Measurements from ENCODE around the gene NBPF12.
"Not testable (repeated sequence)": the region's sequence is repeated elsewhere in the genome, so short reads cannot be mapped to it uniquely, and the experiment has no call there.

Gene NBPF12

GRCh38 chr1:146987502-146987901, 49.4 kb downstream of the NBPF12 start:
- H3K4me3 ChIP-seq (ENCODE audit: extremely low read depth, insufficient read depth, low read length, poor library complexity, severe bottlenecking); H3K36me3 ChIP-seq (ENCODE audit: control insufficient read depth, insufficient read depth, low read length): not testable (repeated sequence)
- no CpG with 5 or more reads among the region's 2 CpGs for WGBS, 2 experiments (ENCODE audit: insufficient coverage in 2 of 2)

GRCh38 chr1:146989455-146989854, 51.3 kb downstream of the NBPF12 start:
- not testable (repeated sequence) for H3K27ac ChIP-seq (ENCODE audit: low read depth, low read length, severe bottlenecking); H3K4me3 ChIP-seq (ENCODE audit: extremely low read depth, insufficient read depth, low read length, poor library complexity, severe bottlenecking); H3K36me3 ChIP-seq (ENCODE audit: control insufficient read depth, insufficient read depth, low read length); H3K4me1 ChIP-seq (ENCODE audit: control insufficient read depth, insufficient read depth, low read length, poor library complexity, severe bottlenecking); H3K9me3 ChIP-seq (ENCODE audit: control insufficient read depth, low read length)
- 80 to 100% methylated on average over 1 of the region's 3 CpGs for WGBS, 2 experiments (ENCODE audit: insufficient coverage in 2 of 2)

More at GRCh38 chr1:146987502-146987901, 49.4 kb downstream of the NBPF12 start:
- not testable (repeated sequence) for H3K27ac ChIP-seq (ENCODE audit: low read depth, low read length, severe bottlenecking); H3K4me1 ChIP-seq (ENCODE audit: control insufficient read depth, insufficient read depth, low read length, poor library complexity, severe bottlenecking); H3K9me3 ChIP-seq (ENCODE audit: control insufficient read depth, low read length)

- H3K4me1 ChIP-seq (ENCODE audit: control insufficient read depth, insufficient read depth, low read length, poor library complexity, severe bottlenecking); H3K36me3 ChIP-seq (ENCODE audit: control insufficient read depth, insufficient read depth, low read length); H3K27ac ChIP-seq (ENCODE audit: low read depth, low read length, severe bottlenecking); H3K9me3 ChIP-seq (ENCODE audit: control insufficient read depth, low read length); H3K4me3 ChIP-seq (ENCODE audit: extremely low read depth, insufficient read depth, low read length, poor library complexity, severe bottlenecking): not testable (repeated sequence)
- WGBS, 2 experiments (ENCODE audit: insufficient coverage in 2 of 2), result no CpG with 5 or more reads among the region's 1 CpG
These were observed 70.4 kb downstream of the NBPF12 start for GRCh38 chr1:147008495-147008894.

GRCh38 chr1:147026975-147027374, 88.9 kb downstream of the NBPF12 start:
- not testable (repeated sequence) for H3K4me3 ChIP-seq (ENCODE audit: extremely low read depth, insufficient read depth, low read length, poor library complexity, severe bottlenecking); H3K9me3 ChIP-seq (ENCODE audit: control insufficient read depth, low read length); H3K4me1 ChIP-seq (ENCODE audit: control insufficient read depth, insufficient read depth, low read length, poor library complexity, severe bottlenecking); H3K36me3 ChIP-seq (ENCODE audit: control insufficient read depth, insufficient read depth, low read length); H3K27ac ChIP-seq (ENCODE audit: low read depth, low read length, severe bottlenecking)
- WGBS, 2 experiments (ENCODE audit: insufficient coverage in 2 of 2), result 89 to 90% methylated on average over 1 to 2 of the region's 4 CpGs

- H3K4me3 ChIP-seq (ENCODE audit: extremely low read depth, insufficient read depth, low read length, poor library complexity, severe bottlenecking); H3K27ac ChIP-seq (ENCODE audit: low read depth, low read length, severe bottlenecking); H3K4me1 ChIP-seq (ENCODE audit: control insufficient read depth, insufficient read depth, low read length, poor library complexity, severe bottlenecking); H3K9me3 ChIP-seq (ENCODE audit: control insufficient read depth, low read length); H3K36me3 ChIP-seq (ENCODE audit: control insufficient read depth, insufficient read depth, low read length): not testable (repeated sequence)
- no CpG with 5 or more reads among the region's 4 CpGs for WGBS, 2 experiments (ENCODE audit: insufficient coverage in 2 of 2)
These were observed 92.0 kb downstream of the NBPF12 start for GRCh38 chr1:147030066-147030653.

- H3K27ac ChIP-seq (ENCODE audit: low read depth, low read length, severe bottlenecking), result no peak overlapping the region
- H3K4me3 ChIP-seq (ENCODE audit: extremely low read depth, insufficient read depth, low read length, poor library complexity, severe bottlenecking), result no peak overlapping the region
- H3K9me3 ChIP-seq (ENCODE audit: control insufficient read depth, low read length), result no peaks in the 10 kb centered on the region
- H3K4me1 ChIP-seq (ENCODE audit: control insufficient read depth, insufficient read depth, low read length, poor library complexity, severe bottlenecking), result no peaks in the 10 kb centered on the region
- no peaks in the 10 kb centered on the region for H3K36me3 ChIP-seq (ENCODE audit: control insufficient read depth, insufficient read depth, low read length)
- 88 to 90% methylated on average over 1 to 2 of the region's 3 CpGs for WGBS, 2 experiments (ENCODE audit: insufficient coverage in 2 of 2)
These were observed 101.8 kb downstream of the NBPF12 start for GRCh38 chr1:147039916-147040315.

- H3K4me1 ChIP-seq (ENCODE audit: control insufficient read depth, insufficient read depth, low read length, poor library complexity, severe bottlenecking); H3K36me3 ChIP-seq (ENCODE audit: control insufficient read depth, insufficient read depth, low read length); H3K27ac ChIP-seq (ENCODE audit: low read depth, low read length, severe bottlenecking); H3K4me3 ChIP-seq (ENCODE audit: extremely low read depth, insufficient read depth, low read length, poor library complexity, severe bottlenecking); H3K9me3 ChIP-seq (ENCODE audit: control insufficient read depth, low read length): not testable (repeated sequence)
- no CpG with 5 or more reads among the region's 3 CpGs for WGBS, 2 experiments (ENCODE audit: insufficient coverage in 2 of 2)
These were observed 104.8 kb downstream of the NBPF12 start for GRCh38 chr1:147042891-147043290.

GRCh38 chr1:147044511-147044910, 106.4 kb downstream of the NBPF12 start:
- H3K36me3 ChIP-seq (ENCODE audit: control insufficient read depth, insufficient read depth, low read length); H3K27ac ChIP-seq (ENCODE audit: low read depth, low read length, severe bottlenecking); H3K4me3 ChIP-seq (ENCODE audit: extremely low read depth, insufficient read depth, low read length, poor library complexity, severe bottlenecking); H3K4me1 ChIP-seq (ENCODE audit: control insufficient read depth, insufficient read depth, low read length, poor library complexity, severe bottlenecking); H3K9me3 ChIP-seq (ENCODE audit: control insufficient read depth, low read length): not testable (repeated sequence)
